ENCODE results near the gene LCLAT1.
"Not testable (repeated sequence)": the region's sequence is repeated elsewhere in the genome, so short reads cannot be mapped to it uniquely, and the experiment has no call there.

LCLAT1 gene

DNA sequence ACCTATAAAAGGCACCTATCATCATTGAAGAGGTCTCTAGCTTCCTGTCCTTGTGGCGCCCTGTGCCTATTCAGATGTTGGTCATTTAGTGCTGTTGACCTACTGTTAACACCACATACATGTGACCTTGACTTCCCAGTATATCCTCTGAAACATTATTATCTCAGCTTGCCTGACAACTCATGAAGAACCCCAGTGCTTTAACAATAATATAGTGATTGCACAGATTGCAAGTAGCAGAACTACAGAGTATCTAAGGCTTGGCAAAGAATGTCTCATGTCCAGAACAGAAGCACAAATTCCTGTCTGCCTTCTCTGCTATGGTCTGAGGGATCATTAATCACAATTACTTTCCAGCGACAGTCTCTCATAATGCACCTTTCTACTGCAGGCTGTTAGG lies 165.3 kb downstream of the LCLAT1 start:
- DNase-seq = no peak

DNA sequence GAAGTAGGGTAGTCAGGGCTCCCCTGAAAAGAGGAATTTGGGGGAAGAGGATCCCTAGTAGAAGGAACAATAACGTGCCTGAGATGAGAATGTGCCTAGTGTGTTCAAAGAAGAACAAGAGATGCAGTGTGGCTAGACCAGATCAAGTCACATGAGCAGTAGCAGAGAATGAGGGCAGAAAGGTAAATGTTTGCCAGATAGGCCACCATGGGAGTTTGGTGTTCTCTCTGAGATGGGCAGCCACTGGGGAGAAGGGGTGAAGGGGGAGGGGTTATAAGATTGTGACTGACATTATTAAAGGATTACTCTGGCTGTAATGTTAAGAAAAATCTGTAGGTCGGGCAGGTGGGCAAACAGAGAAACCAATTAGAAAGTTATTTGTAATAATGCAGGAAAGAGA lies 166.0 kb downstream of the LCLAT1 start:
- no peak for DNase-seq

DNA sequence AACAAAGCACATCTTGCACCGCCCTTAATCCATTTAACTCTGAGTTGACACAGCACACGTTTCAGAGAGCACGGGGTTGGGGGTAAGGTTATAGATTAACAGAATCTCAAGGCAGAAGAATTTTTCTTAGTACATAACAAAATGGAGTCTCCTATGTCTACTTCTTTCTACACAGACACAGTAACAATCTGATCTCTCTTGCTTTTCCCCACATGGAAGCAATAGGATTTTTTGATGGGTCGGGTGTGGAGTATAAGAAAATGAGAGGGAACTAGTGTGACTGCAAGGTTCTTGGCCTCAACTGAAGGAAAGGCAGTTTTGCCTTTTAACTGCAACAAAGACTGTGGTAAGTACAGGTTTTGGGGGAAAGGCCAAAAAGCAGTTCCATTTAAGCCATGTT lies 167.2 kb downstream of the LCLAT1 start:
- not testable (repeated sequence) for DNase-seq

DNA sequence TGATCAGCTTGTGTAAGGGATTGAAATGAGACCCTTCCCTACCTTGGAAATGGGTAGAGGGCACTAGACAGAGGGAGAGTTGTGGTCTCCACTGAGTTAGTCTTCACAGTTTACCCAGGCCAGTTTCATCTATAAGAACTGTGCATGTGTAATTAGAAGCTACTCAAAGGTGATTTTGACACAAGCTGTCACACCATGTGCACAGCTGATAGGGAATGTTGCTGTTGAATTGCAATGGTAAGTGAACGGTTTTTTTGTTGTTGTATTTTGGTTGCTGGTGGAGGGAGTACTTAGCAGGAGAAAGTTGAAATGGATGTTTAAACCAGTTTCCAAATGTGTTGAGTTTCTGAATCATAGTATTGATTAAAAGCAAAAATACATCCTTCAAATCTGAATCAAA lies 168.9 kb downstream of the LCLAT1 start:
- no peak for DNase-seq

DNA sequence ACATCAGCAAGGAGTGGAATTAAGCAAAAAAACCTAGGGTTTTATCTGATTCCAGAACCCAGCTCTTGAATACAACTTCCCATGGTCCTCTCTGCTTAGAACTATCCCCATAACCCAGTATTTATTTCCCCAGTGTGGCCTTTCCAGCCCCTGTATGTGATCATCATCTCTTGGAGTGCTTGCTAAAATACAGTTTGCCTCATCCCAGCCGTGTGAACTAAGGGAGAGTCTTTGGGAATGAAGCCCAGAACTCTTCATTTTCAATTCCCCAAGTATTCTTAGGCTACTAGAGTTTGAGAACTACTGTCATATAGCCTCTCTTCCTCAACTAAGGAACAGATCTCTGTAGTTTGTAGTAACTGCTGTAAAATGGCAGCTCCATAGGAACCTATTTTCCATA lies 173.1 kb downstream of the LCLAT1 start:
- no peak for DNase-seq

DNA sequence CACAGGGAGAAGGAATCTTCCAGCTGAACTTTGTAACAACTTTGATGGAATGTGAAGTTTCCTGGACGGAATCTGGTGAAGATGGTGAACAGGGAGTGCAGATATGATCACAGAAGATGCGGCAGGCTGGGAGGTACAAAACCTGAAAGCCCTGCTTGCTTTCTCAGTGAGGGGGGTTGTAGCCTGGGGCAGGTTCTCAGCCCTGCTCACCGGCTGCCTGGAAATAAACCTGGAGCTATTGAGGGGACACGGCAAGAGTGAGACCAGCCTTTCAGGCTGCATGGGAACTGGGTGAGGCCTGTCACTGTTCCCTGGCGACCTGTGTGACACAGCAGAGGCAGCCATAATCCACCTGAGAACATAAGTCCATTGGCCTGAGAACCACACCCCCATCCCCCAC lies 174.8 kb downstream of the LCLAT1 start:
- DNase-seq = no peak

DNA sequence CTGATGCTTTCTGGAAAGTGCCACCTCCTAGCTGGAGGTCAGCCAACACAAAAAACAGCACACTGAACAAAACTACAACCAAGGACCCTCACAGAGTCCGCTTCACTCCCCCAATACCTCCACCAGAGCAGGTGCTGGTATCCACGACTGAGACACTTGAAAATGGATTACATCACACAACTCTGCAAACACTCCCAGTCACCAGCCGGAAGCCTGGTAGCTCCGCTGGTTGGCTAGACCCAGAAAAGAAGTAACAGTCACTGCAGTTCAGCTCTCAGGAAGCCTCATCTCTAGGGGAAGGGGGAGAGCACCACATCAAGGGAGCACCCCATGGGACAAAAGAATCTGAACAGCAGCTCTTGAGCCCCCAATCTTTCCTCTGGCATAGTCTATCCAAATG lies 175.4 kb downstream of the LCLAT1 start:
- DNase-seq = no peak

DNA sequence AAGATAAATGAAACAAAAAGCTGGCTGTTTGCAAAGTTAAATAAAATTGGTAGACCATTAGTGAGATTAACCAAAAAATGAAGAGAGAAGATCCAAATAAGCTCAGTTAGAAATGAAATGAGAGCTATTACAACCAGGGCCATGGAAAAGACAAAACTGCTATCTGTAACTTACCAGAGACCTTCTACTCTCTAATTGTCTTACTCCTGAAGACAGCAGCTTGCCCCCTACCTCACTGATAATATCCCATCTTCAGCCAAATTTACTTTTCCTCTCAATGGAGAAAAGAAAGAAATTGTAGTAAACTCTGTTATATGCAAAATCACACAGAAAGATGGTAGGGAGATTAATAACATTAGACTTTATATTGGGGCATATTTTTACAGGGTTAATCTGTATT lies 178.2 kb downstream of the LCLAT1 start:
- DNase-seq = no peak

DNA sequence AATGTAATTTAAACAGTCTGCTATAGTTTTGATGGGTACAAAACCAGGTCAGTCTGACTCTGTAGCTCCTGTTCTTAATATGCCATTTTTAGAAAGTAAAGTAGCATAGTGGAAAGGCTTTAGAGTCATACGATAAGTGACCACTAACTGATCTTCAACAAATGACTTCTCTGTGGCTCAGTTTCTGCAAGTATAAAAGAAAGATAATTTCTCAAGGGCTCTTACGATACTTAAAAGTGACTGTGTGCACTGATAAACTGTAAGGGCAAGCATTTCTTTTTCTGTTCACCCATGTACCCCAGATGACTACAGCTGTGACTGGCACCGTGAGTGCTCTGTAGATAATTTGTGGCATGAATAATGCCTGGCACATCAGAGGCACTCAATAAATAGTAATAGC lies 178.7 kb downstream of the LCLAT1 start:
- no peak for DNase-seq

DNA sequence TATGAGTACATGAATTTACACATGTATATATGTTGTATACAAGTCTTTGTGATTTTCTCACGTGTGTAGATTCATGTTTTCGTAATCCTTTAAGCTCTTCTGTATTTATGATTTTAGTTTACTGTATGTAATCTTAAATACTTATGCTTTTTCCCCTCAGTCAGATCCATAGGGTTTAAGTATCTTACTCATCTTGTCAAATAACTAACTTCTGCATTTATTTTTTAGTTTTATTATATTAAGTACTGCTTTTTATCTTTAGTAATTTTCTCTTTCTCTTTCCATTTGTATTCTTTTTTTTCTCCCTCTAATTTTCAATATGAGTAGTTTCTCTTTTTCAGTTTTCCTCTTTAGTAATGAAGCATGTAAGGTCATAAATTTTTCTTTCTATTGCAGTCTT lies 179.4 kb downstream of the LCLAT1 start:
- DNase-seq = no peak

DNA sequence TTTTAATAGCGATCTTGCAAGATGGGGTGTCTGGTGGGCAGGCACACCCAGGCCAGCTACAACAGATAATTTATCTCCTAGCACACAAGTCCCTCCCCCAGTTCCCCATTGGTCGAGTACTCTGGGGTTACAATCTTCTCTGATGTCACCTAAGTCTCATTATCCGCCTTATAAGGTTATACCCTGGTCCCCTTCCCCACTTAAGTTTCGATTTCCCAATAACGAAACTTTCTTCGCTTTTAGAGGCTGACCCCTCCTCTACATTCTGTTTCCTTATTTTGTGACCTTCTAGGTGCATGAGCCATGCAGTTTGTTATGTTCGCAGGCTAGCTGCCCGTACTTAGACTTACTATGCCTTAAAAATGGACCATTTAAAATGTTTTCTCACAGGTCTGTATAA lies 180.1 kb downstream of the LCLAT1 start:
- DNase-seq = no peak

DNA sequence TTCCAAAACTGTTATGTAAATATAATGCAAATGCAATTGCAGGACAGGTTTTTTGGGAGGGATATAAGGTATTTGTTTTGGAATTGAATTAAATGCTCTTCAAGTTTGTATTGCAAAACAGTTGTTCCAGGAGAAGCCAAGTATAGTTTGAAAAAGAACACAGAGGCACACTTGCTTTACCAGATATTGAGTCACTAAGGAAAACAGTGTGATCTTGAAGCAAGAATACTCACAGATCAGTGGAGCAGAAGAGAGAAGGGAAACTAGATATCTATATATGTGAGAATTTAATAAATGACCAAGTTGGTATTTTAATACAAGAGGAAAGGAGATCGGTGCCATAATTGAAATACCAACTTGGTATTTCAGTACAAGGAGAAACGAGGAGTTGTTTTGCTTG lies 181.3 kb downstream of the LCLAT1 start:
- no peak for DNase-seq

DNA sequence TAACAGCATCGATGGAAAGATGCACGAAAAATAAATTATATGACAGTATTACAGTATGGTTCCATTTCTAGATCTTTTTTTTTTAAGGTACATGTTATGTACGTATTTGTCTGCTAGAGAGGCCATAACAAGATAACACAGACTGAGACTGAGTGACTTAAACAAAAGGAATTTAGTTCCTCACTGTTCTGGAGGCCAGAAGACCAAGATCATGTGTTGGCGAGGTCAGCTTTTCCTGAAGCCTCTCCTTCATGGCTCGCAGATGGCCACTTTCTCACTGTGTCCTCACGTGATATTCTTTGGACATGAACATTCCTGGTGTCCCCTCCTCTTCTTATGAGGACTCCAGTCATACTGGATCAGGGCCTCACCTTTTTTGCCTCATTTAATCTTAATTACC lies 182.8 kb downstream of the LCLAT1 start:
- no peak for DNase-seq

DNA sequence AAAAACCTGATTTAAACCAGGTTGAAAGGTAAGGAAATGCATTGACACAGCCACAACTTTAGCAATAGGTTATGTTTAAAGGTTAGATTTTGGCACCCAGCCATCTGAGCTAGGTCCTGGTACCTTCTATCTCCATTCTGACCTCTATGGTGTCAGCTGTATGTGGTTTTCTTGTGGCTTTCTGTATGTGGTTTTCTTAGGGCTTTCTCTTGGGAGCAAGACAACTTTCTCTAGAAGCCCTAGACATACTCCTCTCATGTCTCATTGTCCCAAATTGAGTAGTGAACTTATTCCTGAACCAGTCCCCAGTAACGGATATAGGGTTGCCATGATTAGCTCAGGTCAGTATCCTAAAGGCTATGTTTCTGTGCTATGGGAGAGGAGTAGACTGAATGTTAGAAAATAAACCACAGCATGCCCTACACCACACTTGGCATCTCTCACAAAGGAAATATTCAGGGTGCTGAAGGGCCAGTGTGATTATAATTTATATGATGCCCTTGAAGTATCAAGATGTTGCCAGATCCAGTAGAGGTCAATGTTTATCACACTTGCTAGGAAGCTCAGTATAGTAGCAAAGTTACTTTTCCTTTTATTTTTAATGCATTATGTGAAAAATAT lies 184.1 kb downstream of the LCLAT1 start:
- DNase-seq = peak; percentile 27

DNA sequence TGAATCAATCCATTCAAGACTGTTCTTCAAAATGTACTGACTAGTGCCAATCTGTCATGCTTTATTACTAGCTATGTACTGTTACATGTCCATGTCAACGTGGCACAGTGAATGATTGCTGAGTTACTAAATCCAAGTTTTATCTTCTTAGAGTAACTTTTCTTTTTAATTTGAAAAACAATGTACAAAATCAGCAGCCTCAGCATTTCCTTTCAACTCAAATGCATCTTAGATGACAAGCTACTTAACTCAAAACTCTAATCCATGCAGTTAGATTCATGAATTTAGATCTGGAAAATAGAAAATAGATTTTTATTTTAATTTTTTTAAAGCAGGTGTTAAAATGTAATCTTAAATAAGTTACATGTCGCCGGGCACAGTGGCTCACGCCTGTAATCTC lies 186.0 kb downstream of the LCLAT1 start:
- no peak for DNase-seq

DNA sequence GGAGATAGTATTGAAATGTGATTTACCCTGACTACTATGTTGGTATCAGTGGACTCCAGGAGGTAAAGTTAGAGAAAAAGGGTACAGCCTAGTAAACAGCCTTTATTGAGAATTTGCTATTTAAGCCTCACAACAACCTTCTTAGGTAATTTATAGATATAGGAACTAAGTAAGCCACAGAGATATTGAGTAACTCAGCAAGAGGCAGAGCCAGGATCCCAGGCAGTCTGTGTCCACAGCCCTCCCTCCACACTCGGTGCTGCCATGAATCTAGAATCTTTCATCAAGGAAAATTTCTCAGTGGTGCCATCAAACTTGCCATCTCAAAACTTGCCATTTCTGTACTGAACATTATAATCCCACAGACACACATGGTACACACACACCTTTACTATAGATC lies 189.3 kb downstream of the LCLAT1 start:
- DNase-seq = no peak

DNA sequence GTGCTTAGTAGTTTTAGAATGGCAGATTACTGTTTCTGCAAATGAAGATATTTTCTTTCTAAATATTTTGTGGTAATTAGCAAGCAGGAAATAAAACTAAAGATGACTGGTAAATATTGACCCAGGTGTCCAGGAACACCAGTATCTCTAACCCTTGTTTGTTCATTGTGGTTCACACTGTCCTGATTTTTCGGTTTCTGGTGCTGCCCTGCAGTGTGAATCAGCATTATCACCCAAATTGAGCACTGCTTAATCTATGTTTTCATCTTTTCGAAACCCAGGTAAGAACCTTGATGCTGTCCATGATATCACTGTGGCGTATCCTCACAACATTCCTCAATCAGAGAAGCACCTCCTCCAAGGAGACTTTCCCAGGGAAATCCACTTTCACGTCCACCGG lies 192.8 kb downstream of the LCLAT1 start:
- no peak for DNase-seq

DNA sequence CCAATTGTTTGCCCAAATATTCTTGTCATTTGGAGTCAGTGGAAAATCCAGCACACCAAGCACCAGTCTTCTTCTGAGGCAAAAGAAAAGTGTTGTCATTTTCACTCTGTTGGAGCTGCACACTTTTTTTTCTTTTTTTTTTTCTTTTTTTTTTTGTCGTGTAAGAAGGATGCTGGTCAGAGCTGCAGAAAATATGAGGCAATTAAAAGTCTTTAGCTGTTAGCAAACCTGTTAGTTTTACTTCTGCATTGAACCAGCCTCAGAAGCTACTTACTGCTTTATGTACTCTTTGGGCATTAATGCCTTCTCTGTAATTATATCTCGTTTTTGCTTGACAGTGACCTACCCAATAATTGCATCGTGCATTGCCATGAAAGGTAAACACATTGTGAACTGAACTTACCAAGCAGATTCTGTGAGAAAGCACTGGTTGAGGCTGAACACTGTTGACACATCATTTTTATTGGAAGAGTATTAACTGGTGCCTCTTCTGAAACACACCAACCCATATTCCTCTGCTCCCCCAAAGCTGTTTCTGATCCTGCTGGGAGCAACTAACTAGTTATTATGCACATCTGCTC lies 194.8 kb downstream of the LCLAT1 start:
- no peak for DNase-seq

DNA sequence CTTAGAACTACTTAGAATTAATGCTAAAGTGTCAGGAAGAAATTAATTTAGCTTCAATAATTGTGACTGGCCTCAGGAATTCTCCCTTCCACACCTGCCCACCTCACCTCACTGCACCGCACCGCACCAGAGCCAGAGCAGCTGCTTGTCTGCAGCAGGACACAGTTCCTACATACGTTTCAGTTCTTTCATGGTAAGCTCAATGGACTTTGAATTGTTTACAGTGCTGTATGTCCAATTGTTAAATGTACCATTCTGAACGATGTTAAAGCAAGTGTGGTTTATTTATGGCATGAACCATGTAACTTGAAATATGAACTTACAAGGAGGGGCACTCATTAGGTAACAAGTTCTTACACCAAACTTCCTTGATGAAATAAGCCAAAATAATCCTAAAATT lies 196.0 kb downstream of the LCLAT1 start:
- DNase-seq = not testable (repeated sequence)

DNA sequence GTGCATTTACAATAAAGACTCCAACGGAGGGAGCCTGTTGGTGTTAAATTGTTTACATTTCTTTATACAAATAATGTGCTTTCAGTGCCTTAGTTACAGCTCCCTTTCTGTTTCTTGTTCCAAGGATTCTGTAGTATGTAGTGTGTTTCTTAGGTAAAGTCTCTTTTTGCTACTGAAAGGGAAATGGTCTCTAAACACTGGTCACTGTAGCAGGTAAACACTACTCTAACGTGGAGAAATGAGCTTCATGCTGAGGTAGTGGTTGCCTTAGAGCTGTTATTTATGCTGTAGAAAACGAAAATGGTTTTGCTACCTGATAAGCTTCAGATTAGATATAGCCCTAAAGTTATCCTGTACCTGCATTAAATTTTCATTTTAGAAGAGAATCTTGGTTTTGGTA lies 196.6 kb downstream of the LCLAT1 start:
- no peak for DNase-seq

DNA sequence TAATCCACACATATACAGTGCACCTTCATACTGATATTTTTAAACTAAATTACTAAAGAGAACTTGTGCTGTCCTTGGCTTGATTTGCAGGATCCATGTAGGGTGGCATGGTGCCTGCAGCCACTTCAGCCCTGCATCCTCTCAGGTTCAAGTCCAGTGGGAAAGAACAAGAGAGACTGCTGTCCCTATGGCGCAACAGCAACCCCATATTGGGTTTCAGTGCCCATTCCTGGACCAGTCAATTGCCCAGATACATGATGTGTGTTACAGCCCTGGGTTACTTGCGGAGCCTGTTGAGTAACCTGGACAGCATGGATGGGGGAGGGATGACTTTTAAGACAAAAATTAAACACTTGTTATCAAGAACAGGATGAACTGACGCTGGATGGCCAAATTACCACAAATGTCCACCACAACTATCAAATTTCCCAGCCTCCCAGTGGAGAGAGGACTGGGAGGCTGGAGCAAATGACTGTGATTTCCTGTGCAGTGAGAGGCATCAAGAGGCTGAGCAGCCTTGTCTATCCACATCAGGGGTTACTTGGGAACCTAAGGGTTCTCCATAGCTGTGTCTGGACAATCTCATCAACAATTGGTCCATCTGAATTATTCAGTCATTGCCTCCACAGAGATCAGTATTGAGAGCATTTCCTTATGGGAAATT lies 198.2 kb downstream of the LCLAT1 start:
- no peak for DNase-seq

DNA sequence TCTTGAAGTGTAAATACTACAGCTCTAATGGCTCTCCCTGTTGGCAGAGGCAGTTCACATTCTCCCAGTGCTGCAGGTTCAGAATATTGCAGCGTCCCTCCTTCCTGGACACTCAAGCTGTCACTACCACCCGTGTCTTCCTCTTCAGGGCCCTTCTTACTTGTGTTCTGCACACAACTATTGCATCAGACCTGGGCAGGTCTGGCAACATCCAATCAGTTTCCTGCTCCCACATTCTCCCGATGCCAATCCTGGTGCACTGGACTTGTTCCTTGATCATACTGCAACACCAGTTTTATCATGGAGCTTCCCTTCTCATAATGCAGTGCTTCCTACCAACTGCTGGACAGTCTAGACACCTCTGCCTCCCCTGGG lies 198.7 kb downstream of the LCLAT1 start:
- DNase-seq = no peak

DNA sequence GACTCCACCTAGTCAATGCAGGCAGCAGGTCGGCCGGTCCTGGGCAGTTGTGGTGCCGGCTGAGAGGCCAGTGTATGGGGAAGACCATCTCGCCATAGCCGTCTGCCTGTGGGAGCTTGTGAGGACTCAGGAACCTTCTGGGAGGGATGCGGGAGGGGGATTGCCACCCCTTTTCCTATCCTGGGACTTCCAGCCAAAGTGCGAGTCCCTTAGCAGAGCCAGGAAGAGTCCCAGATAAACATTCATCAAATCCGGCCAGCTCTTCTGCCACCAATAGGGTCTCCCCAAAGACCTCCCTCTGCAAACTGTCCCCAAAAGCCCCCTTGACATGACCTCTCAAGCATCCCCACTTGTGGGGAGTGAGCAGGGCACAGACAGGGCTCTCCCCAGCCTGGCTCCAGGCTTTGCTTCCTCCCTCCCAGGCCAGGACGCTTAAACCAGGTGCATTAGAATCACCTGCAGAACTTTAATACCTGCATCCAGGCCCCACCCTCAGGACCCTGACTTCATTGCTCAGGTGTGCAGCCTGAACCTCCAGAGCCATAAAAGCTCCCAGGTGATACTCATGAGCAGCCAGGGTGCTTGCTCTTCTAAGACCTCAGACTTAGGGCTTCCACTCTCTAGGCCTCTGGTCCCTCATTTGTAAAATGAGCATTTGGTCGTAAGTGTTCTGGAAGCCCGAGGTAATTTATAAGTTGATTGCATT lies 200.9 kb downstream of the LCLAT1 start:
- DNase-seq = no peak

DNA sequence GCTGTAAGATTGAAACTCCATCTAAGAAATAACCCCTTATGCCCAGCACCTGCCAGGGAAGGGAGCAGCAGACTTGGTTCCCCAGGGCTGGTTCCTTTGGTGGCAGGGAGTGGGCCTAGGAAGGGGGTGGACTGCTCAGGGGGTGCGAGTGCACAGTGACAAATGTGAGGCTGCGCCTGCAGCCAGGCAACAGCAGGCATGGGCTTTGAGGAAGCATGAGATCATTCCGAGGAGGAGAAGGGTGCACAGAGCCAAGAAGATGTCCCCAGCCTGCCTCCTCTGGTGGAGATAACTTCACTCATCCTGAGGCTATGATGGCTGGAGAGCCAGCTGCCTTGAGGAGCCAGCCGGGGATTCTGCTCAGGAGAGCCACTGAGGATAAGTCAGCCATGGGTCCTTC lies 202.2 kb downstream of the LCLAT1 start:
- no peak for DNase-seq
